ENCODE data around the gene ZNF784.
A peak's percentile ranks its signal among the peaks of the same experiment; 100 is the strongest.
"Not testable (repeated sequence)": the region's sequence is repeated elsewhere in the genome, so short reads cannot be mapped to it uniquely, and the experiment has no call there.

Gene ZNF784

GRCh38 chr19:55580628-55581144 is 43.7 kb downstream of the ZNF784 start, which contains the start of gene ZNF579:
Gene ZNF579 (minus strand): TSS chr19:55580848. CDS start chr19:55579639, 1,209 bp downstream.
- DNase-seq = peak; percentile 75

- DNase-seq = no peak
Observed at GRCh38 chr19:55579766-55580621, 44.4 kb downstream of the ZNF784 start.

- DNase-seq = no peak
Observed at GRCh38 chr19:55578761-55579747, 45.3 kb downstream of the ZNF784 start.

- DNase-seq = no peak
Observed at GRCh38 chr19:55578031-55578760, 46.2 kb downstream of the ZNF784 start.

GRCh38 chr19:55576746-55577145 is 47.6 kb downstream of the ZNF784 start:
- DNase-seq = no peak

- DNase-seq = not testable (repeated sequence)
Observed at GRCh38 chr19:55573929-55574328, 50.4 kb downstream of the ZNF784 start.
